Measurements from ENCODE around the gene RABGGTA. TPM values are rescaled to one million over a fixed set of nuclear protein-coding genes. Genes with fewer than 3 reads are reported as not detected.
A peak's percentile ranks its signal among the peaks of the same experiment; 100 is the strongest.

RABGGTA gene
- total RNA-seq, 1 donor, result 25.1 TPM

- Histone ChIP-seq H3K9me3 (ENCODE audit: low read depth, low read length) (no peaks in the 10 kb centered on the region), H3K4me1 (ENCODE audit: insufficient read depth, low read length) (peaks cover 82% of the 10 kb centered on the region), H3K27me3 (ENCODE audit: insufficient read depth, low read length) (no peaks in the 10 kb centered on the region), H3K4me3 (ENCODE audit: low read length) (no peak overlapping the region)
These were observed 2.7 kb upstream of the RABGGTA start for GRCh38 chr14:24274101-24274543.

DNA sequence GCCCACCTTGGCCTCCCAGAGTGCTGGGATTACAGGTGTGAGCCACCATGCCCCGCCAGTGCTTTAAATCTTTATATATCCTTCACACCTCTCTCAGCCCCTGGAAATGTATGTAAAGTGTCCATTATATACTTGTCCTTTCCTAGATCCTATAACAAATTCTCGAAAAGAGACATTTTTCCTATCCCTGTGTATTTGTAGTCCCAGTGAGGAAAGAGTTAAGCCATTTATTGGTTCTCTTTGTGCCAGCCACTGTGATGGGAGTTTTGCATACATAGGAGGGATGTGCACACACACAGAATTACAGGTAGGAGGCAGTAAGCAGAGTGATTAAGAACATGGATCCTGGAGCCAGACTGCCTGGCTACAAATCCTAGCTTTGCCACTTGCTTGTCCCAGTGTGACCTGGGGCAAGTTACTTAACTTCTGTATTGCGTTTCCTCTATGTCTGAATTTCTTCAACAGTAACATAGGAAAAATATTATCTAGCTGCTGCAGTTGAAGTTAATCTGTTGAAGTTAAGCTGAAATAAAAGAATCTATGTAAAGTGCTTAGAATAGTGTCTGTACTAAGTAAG lies 2.1 kb upstream of the RABGGTA start:
- H3K27me3 ChIP-seq (ENCODE audit: insufficient read depth, low read length), result no peaks in the 10 kb centered on the region
- H3K9me3 ChIP-seq (ENCODE audit: low read depth, low read length), result no peaks in the 10 kb centered on the region
- H3K4me3 ChIP-seq (ENCODE audit: low read length), result no peak overlapping the region
- H3K4me1 ChIP-seq (ENCODE audit: insufficient read depth, low read length), result peaks cover 76% of the 10 kb centered on the region

DNA sequence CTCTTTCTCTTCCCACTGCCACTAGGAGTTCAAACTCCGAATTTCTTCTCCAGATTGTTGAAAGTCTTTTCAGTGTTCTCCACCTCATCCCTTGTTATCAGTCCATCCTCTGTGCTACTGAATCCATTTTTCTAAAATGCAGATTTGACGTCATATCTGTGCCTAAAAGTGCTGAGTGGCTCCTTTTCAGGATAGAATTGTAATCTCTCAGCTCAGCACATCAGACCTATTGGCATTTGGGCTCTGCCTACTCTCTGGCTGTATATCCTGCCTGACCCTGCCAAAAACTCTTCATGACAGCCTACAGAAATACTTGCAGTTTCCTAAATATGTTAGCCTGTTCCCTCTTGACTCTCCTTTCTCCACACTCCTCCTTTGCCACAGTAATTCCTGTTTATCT lies 1.1 kb upstream of the RABGGTA start:
- H3K27me3 ChIP-seq (ENCODE audit: insufficient read depth, low read length), result no peaks in the 10 kb centered on the region
- H3K9me3 ChIP-seq (ENCODE audit: low read depth, low read length), result no peaks in the 10 kb centered on the region
- H3K4me1 ChIP-seq (ENCODE audit: insufficient read depth, low read length), result peaks cover 66% of the 10 kb centered on the region
- no peak overlapping the region for H3K4me3 ChIP-seq (ENCODE audit: low read length)

- Histone ChIP-seq H3K4me3 (ENCODE audit: low read length) (peak overlapping the region; percentile 92), H3K27me3 (ENCODE audit: insufficient read depth, low read length) (no peaks in the 10 kb centered on the region), H3K4me1 (ENCODE audit: insufficient read depth, low read length) (peaks cover 60% of the 10 kb centered on the region), H3K9me3 (ENCODE audit: low read depth, low read length) (no peaks in the 10 kb centered on the region)
These were observed 452 bp upstream of the RABGGTA start for GRCh38 chr14:24271834-24272263.

GRCh38 chr14:24270537-24271133 lies 762 bp downstream of the RABGGTA start:
- peaks cover 48% of the 10 kb centered on the region for H3K4me1 ChIP-seq (ENCODE audit: insufficient read depth, low read length)
- peak overlapping the region; percentile 92 for H3K4me3 ChIP-seq (ENCODE audit: low read length)
- no peaks in the 10 kb centered on the region for H3K27me3 ChIP-seq (ENCODE audit: insufficient read depth, low read length)
- H3K9me3 ChIP-seq (ENCODE audit: low read depth, low read length), result no peaks in the 10 kb centered on the region

- no peak overlapping the region for H3K4me3 ChIP-seq (ENCODE audit: low read length)
- no peaks in the 10 kb centered on the region for H3K27me3 ChIP-seq (ENCODE audit: insufficient read depth, low read length)
- H3K4me1 ChIP-seq (ENCODE audit: insufficient read depth, low read length), result peaks cover 41% of the 10 kb centered on the region
- no peaks in the 10 kb centered on the region for H3K9me3 ChIP-seq (ENCODE audit: low read depth, low read length)
These were observed 1.4 kb downstream of the RABGGTA start for GRCh38 chr14:24269910-24270536.

GRCh38 chr14:24269368-24269767 lies 2.0 kb downstream of the RABGGTA start:
- Histone ChIP-seq H3K27me3 (ENCODE audit: insufficient read depth, low read length) (no peaks in the 10 kb centered on the region), H3K4me3 (ENCODE audit: low read length) (no peak overlapping the region), H3K4me1 (ENCODE audit: insufficient read depth, low read length) (peaks cover 35% of the 10 kb centered on the region), H3K9me3 (ENCODE audit: low read depth, low read length) (no peaks in the 10 kb centered on the region)

GRCh38 chr14:24268225-24268624 lies 3.2 kb downstream of the RABGGTA start:
- Histone ChIP-seq H3K4me1 (ENCODE audit: insufficient read depth, low read length) (peaks cover 23% of the 10 kb centered on the region), H3K9me3 (ENCODE audit: low read depth, low read length) (no peaks in the 10 kb centered on the region), H3K27me3 (ENCODE audit: insufficient read depth, low read length) (no peaks in the 10 kb centered on the region), H3K4me3 (ENCODE audit: low read length) (no peak overlapping the region)

DNA sequence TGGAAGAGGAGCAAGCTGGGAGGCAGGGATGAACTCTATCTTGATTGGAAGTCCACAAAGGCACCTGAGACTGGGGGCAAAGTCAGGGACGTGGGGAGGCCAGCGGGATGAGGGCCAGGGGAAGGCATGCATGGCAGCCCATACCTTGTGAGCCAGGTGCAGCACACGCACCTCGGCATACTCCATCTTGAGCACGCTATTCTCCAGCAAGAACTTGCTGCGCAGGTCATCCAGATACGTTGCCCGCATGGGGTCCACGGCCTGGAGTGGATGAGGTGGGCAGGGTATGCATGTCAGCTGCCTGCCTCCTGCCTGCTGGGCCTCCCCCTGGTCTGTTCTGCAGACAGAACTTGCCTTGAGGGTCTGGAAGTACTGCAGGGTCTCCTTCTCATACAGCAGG lies 3.9 kb downstream of the RABGGTA start:
- H3K9me3 ChIP-seq (ENCODE audit: low read depth, low read length), result no peaks in the 10 kb centered on the region
- H3K27me3 ChIP-seq (ENCODE audit: insufficient read depth, low read length), result no peaks in the 10 kb centered on the region
- H3K4me1 ChIP-seq (ENCODE audit: insufficient read depth, low read length), result peaks cover 16% of the 10 kb centered on the region
- no peak overlapping the region for H3K4me3 ChIP-seq (ENCODE audit: low read length)

GRCh38 chr14:24266344-24267244 lies 4.8 kb downstream of the RABGGTA start:
- H3K9me3 ChIP-seq (ENCODE audit: low read depth, low read length), result no peaks in the 10 kb centered on the region
- peaks cover 7% of the 10 kb centered on the region for H3K4me1 ChIP-seq (ENCODE audit: insufficient read depth, low read length)
- no peak overlapping the region for H3K4me3 ChIP-seq (ENCODE audit: low read length)
- no peaks in the 10 kb centered on the region for H3K27me3 ChIP-seq (ENCODE audit: insufficient read depth, low read length)

DNA sequence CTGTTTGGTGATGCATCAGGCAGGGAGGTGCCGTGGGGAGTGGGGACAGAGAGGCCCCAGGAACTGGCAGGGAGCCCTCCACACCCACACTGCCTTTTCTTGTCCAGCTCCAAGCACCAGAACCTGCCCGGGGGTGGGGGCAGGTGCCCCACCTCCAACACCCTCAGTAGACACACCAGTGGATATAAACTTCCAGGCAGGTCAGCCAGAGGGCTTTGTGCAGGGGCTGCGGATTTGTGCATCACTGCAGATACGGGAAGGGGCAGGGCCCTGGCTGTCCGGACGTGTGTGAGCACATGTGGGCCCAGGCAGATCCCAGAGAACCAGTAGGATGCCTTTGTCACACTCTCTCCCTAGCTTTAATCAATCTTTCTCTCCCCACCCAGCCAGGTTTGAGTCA lies 7.1 kb downstream of the RABGGTA start:
- no peaks in the 10 kb centered on the region for H3K4me1 ChIP-seq (ENCODE audit: insufficient read depth, low read length)
- no peak overlapping the region for H3K4me3 ChIP-seq (ENCODE audit: low read length)
- no peaks in the 10 kb centered on the region for H3K27me3 ChIP-seq (ENCODE audit: insufficient read depth, low read length)
- no peaks in the 10 kb centered on the region for H3K9me3 ChIP-seq (ENCODE audit: low read depth, low read length)

GRCh38 chr14:24263848-24264247 lies 7.5 kb downstream of the RABGGTA start:
- no peaks in the 10 kb centered on the region for H3K27me3 ChIP-seq (ENCODE audit: insufficient read depth, low read length)
- no peaks in the 10 kb centered on the region for H3K9me3 ChIP-seq (ENCODE audit: low read depth, low read length)
- H3K4me3 ChIP-seq (ENCODE audit: low read length), result no peak overlapping the region
- no peaks in the 10 kb centered on the region for H3K4me1 ChIP-seq (ENCODE audit: insufficient read depth, low read length)

GRCh38 chr14:24262821-24263733 lies 8.3 kb downstream of the RABGGTA start, which contains the start of gene TGM1:
Gene TGM1, minus strand, starts transcription at chr14:24263177. Its CDS starts 825 bp downstream, at chr14:24262352.
- no peak within 1 kb of the TSS for H3K4me3 ChIP-seq (ENCODE audit: low read length)
- H3K9me3 ChIP-seq (ENCODE audit: low read depth, low read length), result no peaks in the 10 kb centered on the region
- H3K4me1 ChIP-seq (ENCODE audit: insufficient read depth, low read length), result no peaks in the 10 kb centered on the region
- no peaks in the 10 kb centered on the region for H3K27me3 ChIP-seq (ENCODE audit: insufficient read depth, low read length)

- H3K4me3 ChIP-seq (ENCODE audit: low read length), result no peak overlapping the region
- no peaks in the 10 kb centered on the region for H3K27me3 ChIP-seq (ENCODE audit: insufficient read depth, low read length)
- no peaks in the 10 kb centered on the region for H3K4me1 ChIP-seq (ENCODE audit: insufficient read depth, low read length)
- no peaks in the 10 kb centered on the region for H3K9me3 ChIP-seq (ENCODE audit: low read depth, low read length)
These were observed 9.4 kb downstream of the RABGGTA start for GRCh38 chr14:24261969-24262327.

Data from mononuclear cell (primary cell).